GM12864 (cell line): ENCODE data around the gene GALNT6.

Experiments
- DNase-seq: peaks from one replicate; pipeline ENCODE4 v3.0.0-alpha.2; 2011; ENCODE audit warnings: low read depth
- H3K4me3 ChIP-seq: 2 replicates; pipeline ENCODE4 v1.5.1; 2011; ENCODE audit warnings: mild to moderate bottlenecking, low read depth, low read length, control low read depth
- CTCF ChIP-seq: IDR thresholded peaks from 2 replicates; pipeline ENCODE4 v1.5.1; 2011; ENCODE audit warnings: low read depth, mild to moderate bottlenecking, moderate library complexity, low read length, control low read depth, inconsistent platforms; ENCODE audit errors: missing control alignments

The GALNT6 gene

GRCh38 chr12:51429700-51430099, 38.5 kb upstream of the GALNT6 start:
- no peak for TF ChIP-seq CTCF
- no peak overlapping the region for H3K4me3 ChIP-seq
- DNase-seq, result no peak

GRCh38 chr12:51428256-51428655, 37.0 kb upstream of the GALNT6 start:
- H3K4me3 ChIP-seq, result no peak overlapping the region
- no peak for TF ChIP-seq CTCF
- no peak for DNase-seq

- DNase-seq, result no peak
- TF ChIP-seq CTCF, result peak; percentile 75
- H3K4me3 ChIP-seq, result peak within 1 kb of the TSS; percentile 54
Observed at GRCh38 chr12:51424662-51425539, 33.7 kb upstream of the GALNT6 start, which contains the start of gene SLC4A8. Gene SLC4A8 (plus strand): TSS chr12:51424831. CDS start chr12:51424988, 157 bp downstream.

GRCh38 chr12:51424094-51424661, 33.0 kb upstream of the GALNT6 start:
- DNase-seq, result no peak
- peak overlapping the region; percentile 54 for H3K4me3 ChIP-seq
- no peak for TF ChIP-seq CTCF

- H3K4me3 ChIP-seq, result no peak overlapping the region
- peak; percentile 71 for TF ChIP-seq CTCF
- no peak for DNase-seq
Observed at GRCh38 chr12:51421266-51421884, 30.2 kb upstream of the GALNT6 start.

- no peak overlapping the region for H3K4me3 ChIP-seq
- no peak for DNase-seq
- no peak for TF ChIP-seq CTCF
Observed at GRCh38 chr12:51419425-51420193, 28.4 kb upstream of the GALNT6 start.
